ENCODE data around the gene CBY1.

CBY1 gene

DNA sequence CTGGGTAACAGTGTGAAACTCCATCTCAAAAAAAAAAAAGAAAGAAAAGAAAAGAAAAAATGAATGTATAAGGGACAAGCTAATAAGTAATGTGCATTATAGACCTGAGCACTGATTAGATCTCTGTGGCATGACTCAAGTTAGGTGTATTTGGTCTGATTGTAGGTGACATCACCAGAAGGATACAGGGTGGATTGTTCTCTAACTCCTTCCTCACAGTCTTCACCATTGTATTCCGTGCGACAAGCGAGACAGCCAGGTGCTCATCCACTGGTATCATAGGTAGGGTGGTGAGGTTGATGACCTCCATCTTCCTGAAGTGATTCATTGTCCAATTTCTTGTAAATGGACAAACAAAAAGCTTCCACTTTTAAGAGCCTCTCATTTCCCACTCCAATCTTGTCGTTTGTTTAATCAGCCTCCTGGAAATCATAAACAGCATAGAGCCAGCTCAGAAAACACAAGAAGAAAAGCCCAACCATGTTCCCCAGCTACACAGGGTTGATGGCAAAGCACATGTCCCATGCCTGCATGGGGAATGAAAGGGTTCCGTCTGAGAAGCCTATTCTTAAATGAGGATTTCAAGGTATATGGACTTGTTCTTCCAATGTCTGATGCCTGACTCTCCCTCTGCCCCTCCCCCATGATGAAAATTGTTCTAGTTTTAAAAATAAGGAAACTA, 6.5 kb upstream of the CBY1 start:
- DNase-seq (ENCODE audit: low read depth, low spot score): no peak

DNA sequence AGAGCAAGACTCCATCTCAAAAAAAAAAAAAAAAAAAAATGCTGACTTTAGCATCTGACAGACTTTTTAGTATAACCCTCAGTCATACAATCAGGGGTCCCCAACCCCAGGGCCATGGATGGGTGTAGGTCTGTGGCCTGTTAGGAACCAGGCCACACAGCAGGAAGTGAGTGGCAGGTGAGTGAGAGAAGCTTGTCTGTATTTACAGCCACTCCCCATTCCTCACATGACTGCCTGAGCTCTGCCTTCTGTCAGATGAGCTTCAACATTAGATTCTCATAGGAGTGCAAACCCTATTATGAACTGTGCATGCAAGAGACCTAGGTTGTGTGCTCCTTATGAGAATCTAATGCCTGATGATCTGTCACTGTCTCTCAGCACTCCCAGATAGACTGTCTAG, 3.6 kb upstream of the CBY1 start:
- DNase-seq (ENCODE audit: low read depth, low spot score): no peak

DNA sequence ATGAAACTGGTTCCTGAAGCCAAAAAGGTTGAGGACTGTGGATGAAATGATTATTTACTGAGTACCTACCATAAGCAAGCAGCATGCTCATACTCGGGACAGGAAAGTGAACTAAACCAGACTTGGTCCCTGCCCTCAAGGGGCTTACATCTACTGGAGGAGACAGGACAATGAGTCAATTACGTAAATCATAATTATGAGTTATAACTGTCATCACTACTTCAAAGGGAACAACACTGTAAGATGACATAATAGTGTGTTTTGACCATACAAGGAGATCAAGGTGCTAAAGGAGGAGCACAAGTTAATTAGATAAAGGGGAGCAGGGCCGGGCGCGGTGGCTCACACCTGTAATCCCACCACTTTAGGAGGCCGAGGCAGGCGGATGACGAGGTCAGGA, 2.7 kb upstream of the CBY1 start:
- no peak for DNase-seq (ENCODE audit: low read depth, low spot score)

DNA sequence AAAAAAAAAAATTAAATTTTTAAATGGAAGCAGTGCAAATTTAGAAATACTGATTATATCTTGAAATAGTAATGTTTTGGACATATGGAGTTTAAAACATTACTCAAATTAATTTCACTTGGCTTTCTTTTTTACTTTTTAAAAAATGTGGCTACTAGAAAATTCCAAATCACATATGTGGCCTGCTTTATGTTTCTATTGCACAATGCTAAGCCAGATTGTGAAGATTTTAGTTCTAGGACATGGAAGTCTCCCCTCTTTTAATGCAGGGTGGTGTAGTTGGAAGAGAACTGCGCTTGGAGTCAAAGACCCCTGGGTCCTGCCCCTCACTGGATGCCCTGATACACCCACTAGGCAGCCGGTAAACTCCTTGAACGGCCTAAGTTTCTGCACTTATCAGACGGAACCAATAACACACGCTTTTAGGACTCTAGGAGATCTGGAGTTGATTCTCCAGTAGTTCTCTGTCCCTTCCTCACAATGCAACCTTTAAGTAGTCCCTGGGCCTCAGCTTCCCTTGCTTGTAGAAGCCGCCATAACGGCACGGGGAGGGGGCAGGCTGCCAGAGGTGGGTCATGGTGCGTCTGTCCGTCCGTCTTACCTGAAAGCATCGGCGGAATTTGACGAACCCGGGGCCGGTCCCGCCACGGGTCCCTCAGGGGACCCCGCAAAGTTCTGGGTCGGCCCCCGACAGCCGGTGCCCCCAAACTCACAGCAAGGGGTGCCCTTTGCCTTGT, 751 bp upstream of the CBY1 start:
- no peak for DNase-seq (ENCODE audit: low read depth, low spot score)

DNA sequence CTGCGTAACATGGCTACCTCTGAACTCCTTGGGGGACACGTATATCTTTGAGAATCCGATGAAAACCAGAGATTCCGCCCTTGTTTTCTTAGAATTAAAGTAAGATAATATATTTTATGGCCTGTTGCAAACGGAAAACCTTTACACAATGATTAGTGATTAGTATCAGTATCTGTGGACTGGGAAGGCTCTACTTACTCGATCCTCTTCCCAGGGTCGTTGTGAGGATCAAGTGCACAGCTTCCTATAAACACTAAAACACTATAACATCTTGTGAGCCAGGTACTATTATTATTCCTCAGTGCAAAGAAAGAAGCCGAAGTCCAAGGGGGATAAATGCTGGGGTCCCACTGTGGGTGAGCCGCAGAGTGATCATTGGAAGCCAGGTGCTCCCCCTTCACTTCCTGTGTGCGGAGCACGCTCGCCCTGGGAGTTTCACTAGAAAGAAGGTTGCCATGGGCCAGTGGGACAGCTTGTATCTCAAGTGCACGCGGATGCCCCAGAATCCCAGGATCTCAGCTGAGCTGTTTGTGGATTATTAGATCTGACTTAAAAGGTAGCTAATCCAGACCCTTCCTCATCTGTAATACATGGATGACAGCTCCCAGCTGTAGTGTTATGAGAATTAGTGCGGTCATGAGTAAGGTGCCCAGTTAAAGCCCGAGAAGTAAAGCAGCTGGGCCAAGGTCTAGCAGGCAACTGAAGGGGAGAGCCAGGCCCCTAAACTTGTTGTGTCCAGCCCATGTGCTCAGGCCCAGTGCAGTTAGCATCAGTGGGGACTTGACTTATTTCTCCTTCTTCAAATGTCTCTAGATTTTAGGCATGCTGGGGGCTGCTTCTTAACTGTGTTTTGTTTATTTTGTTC, 839 bp downstream of the CBY1 start:
- DNase-seq (ENCODE audit: low read depth, low spot score): no peak

DNA sequence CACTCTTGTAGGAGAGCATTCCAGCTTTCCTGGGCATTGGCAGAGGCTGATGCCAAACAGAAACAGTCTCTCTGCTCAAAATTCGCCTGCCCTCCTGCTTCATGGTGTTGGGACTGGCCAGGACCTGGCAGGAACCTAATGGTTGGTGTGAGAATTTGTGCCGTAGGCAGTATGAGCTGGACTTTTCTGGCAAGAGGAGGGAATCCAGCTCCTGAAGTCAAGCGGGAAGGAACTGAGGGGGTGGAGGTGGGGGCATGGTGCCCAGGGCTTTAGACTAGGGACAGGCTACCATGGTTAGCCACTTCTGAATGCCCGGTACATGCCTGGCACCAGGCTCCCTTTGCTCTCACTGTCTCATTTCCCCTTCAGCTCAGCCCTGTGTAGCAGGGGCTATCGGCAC, 18.4 kb downstream of the CBY1 start:
- DNase-seq (ENCODE audit: low read depth, low spot score): no peak

DNA sequence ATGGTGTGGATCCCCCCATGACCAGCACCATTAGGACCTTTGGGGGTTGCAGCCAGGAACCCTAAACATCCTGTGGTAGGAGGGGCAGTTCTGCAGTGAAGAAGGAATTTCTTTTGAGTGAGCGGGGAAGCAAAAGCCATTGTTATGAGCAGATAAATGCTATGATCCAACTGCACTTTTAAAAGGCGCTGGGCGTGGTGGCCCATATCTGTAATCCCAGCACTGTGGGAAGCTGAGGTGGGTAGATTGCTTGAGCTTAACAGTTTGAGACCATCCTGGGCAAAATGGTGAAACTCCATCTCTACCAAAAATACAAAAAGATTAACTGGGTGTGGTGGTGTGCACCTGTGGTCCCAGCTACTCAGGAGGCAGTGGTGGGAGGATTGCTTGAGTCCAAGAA, 19.4 kb downstream of the CBY1 start:
- no peak for DNase-seq (ENCODE audit: low read depth, low spot score)

DNA sequence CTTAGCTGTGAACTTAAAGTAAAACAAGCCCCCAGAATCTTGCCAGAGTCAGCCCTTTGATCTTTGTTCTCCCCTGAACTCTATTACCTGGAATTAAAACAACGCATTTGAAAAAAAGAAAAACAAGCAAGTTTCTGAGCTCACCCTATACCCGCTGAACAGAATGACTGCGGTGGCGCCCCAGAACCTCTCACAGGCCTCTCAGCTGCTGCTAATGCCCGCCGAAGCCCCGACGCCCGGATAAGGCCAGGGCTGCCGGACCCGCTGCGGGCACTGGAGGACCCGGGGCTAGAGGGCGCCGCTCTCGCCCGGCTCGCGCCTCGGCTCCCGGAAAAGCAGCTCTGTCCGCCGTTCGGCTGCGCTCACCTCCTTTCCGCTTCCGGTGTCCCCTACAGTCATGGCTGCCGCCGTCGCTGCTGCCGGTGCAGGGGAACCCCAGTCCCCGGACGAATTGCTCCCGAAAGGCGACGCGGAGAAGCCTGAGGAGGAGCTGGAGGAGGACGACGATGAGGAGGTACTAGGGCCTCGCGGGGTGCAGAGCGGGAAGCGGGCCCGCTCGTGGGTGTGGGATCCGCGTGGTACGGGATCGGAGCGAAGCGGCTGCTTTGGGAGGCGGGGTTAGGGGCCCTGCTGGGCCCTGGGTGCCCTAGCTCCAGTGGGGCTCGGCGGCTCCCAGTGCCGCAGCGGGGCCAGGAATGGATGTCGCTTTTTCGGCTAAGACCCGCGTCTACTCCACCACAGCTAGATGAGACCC, 25.3 kb downstream of the CBY1 start, which contains the start of gene TOMM22:
Gene TOMM22, plus strand, starts transcription at position 376 of the 754 bp plus-strand sequence. Its CDS starts 22 bp downstream, at position 398.
- DNase-seq (ENCODE audit: low read depth, low spot score): no peak

DNA sequence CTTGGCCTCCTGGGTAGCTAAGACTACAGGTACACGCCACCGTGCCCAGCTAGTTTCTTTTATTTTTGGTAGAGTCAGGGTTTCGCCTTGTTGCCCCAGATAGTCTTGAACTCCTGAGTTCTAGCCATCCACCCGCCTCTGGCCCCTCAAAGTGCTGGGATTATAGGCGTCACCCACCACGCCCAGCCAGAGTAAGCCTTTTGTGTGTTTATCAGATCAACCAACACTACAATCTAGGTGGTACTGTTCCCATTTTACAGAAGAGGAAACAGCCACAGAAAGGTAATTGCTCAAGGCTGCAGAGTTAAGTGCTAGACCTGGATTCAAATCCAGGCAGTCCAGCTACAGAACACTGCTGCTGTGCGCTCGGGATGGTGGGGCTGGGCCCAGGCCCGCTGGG, 28.5 kb downstream of the CBY1 start:
- no peak for DNase-seq (ENCODE audit: low read depth, low spot score)

DNA sequence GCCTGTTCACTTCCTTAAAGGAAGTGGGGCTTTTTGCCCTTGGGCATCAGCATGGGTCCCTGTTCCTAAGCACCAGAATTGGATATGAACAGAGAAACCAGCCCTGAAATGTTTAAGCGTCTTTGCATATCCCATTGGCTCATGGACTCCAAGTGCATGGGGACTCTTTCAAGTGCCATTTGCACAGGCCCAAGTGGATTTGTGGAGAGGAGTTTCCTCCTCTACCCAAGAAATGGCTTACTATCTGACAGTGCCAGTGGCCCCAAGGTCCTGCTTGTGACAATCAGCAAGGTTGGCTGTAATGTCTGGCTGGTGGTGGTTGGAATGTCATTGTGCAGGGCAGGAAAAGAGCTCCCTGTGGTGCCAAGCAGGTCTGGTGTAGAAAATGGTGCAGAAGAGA, 29.3 kb downstream of the CBY1 start:
- DNase-seq (ENCODE audit: low read depth, low spot score): no peak

DNA sequence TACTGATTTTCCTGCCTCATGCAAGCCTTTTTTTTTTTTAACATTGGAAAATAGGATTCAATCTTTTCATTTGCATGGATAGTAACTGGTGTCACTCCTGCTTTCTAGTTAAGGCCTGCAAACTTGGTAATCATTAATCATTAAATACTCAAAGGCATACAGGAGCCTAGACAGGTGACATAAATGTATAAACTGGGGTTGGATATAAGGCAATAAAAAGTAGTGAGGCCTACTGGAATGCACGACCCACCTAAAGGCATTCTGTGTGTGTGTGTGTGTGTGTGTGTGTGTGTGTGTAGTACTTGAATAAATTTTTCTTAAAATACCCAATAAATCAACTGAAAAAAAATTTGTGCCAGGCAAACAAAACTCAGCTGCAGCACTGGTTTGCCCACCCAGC, 33.2 kb downstream of the CBY1 start:
- no peak for DNase-seq (ENCODE audit: low read depth, low spot score)

DNA sequence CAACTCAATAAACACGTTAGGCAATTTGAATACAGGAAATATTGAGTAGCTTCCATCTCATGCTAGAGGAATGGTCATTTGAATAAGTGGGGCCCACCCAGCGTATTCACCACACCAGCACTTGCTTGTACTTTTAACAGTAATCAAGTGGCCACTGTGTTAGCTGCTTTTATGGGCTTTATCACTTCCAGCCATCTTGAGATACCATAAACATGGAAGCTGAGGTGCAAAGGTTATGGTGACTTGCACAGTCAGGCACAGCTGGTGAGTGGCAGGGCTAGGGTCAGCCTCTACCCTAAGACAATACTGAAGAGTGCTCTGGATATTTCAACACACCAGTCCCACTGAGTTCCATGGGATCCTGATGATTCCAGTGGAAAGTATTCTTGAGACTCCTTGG, 37.6 kb downstream of the CBY1 start:
- no peak for DNase-seq (ENCODE audit: low read depth, low spot score)

DNA sequence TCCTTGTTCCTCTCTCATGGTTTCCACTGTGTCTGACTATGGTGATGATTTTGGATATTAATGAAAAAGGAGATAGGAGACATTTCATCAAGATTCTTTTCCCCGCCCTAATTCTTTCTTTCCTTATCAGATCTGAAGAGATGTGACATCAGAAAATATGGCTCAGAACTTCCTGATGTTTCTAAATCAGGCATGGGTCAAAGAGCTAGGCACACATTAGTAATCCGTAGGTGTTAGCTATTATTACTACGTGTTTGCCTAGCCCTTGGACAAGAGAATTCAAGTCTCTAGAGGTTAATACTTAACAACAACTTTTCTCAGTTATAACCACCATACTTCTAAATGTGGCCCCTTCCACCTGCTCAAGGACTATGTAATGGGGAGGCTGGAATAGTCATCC, 38.5 kb downstream of the CBY1 start:
- DNase-seq (ENCODE audit: low read depth, low spot score): no peak

DNA sequence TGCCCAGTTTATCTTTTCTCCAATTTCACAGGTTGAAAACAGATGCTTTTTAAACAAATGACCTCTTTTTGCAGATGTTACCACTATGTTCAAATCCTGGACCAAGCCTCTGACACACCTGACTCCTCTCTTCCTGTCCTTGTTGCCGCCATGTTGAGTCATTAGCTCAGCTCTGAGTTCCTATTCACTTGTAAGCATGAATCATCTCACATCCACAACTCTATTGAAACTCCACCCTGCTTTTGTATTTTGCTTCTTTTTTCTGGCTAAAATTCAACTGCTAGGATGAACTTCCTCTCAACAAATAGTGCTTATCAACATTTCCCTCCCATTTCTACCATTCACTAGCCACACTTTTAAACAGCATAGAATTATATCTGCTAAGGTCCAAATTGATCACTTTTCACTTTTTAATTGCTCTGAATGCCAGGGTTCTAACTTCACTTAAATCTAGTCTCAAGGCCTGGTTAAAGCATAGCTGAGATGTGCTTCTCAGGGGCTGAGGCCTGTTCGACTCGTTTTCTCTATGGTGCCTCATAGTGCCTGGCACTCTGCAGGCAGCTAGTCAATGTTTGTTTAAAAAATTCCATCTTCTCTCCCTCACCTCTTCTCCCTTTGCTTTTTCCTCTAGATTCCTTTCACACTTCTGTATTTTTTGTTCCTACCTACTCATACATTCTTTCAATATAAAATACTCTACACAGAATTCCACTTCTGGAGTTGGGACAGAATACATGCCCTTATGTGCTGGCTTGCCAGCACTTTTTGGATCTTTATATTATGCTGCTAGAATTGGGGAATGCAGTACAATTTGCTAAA, 40.4 kb downstream of the CBY1 start:
- no peak for DNase-seq (ENCODE audit: low read depth, low spot score)

DNA sequence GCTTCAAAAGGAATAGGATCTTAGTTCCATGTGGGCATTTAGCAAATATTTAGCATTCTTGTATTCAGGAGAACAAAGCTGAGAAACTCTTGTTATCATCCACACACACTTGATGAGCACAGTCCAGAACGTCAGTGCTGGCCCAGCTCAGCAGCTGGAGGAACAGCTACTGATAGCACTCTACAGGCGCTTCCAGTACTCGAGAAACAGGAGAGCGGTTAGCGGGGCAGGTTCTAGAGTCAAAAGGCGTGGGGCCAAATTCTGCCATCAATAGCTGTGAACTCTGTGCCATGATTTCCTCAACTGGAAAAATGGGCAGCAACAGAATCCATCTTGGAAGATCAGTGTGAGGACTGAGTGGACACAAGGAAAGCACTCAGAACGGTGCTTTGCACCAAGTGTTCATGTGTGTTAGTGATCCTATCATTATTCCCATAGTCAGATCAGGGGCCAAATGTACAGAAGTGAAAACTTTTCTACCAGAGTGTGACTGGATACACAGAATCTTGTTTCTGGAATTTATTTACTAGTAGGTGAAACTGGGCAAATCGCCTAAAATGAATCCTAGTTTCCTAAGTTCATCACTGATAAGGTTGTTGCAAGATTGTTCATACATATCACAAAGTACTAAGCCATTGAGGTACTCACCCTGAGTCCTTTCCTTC, 41.1 kb downstream of the CBY1 start:
- no peak for DNase-seq (ENCODE audit: low read depth, low spot score)

DNA sequence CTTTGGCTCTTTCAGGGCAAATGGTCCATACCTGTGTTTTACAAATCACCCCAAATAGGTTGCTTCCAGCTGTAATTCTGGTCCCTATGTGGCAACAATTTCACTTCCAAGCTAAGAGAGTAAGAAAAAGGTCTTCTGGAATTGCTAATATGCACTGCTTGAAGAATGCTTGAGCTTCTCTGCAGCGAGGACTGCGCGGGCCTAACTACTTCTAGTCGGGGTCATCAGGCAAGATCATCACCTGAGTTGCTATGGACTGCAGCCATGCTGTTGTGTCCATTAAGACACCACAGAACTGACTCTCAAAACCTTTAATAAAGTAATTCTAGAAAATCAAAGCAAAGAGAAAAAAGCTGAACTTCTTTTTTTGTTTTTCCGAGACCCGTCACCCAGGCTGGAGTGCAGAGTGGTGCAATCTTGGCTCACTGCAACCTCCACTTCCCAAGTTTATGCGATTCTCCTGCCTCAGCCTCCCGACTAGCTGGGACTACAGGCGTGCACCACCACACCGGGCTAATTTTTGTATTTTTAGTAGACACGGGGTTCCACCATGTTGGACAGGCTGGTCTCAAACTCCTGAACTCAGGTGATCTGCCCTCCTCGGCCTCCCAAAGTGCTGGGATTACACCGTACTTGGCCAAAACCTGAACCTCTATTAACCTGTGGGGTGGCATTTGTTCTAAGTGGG, 42.1 kb downstream of the CBY1 start:
- DNase-seq (ENCODE audit: low read depth, low spot score): no peak

DNA sequence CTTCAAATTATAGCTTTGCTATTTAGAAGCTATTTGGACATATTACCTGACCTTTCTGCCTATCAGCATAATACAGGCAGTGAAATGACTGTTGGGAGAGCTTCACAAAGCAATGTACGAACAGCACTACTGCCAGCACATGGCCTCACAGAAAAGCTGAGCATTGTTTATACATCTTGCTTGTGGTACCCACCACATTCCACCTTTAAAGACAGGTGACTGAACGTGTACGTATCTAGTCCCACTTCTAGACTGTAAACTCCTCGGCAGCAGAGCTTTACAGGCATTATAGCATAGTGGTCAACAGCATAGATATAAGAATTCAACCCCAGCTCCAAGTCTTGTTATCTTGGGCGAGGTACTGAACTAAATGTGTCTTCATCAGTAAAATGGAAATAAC, 42.7 kb downstream of the CBY1 start:
- no peak for DNase-seq (ENCODE audit: low read depth, low spot score)

DNA sequence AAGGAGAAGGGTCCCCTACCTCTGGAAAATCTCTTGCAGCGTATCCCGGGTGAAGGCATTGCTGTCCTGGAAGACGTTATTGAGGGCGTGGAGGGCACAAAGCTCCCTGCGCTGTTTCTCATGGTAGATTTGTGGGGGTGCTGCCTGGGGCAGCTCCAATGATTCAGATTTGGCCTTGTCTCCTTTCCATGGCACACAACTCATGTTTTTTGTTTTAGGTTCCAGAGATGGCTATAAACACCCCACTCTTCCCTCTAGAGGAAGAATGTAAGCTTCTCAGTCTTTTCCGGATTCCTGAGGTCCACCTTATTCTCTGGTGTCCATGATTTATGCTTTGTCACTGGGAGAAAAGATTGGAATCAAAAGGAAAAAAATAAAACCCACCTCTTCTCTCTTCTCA, 43.3 kb downstream of the CBY1 start:
- DNase-seq (ENCODE audit: low read depth, low spot score): no peak

DNA sequence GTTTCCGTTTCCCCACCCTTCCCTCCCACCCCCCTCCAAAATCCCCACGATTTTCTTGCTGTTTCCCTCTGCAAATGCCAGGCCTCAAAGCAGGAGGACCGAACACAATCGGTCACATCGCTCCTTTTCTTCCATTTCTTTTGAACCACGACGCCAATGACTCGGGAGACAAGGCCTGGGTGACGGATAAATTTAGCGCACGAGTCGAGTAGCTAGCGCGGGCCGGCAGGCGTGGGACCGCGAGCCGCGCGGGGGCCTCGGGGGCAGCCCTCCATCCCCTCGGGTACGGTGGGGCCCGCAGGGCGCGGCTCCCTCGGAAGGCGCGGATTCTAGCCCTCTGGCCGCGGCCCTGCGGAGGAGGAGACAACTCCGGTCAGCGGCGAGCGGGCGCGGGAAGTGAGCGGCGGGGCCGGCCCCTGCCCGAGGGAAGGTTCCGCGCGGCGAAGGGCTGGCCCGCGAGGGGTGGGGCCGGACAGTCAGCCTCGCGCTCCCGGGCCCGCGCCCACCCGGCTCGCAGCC, 43.9 kb downstream of the CBY1 start:
- no peak for DNase-seq (ENCODE audit: low read depth, low spot score)

All from smooth muscle cell of the brain vasculature (primary cell).